Stromal cell of bone marrow (primary cell): Measurements from ENCODE around the gene HPCAL1.
A peak's percentile ranks its signal among the peaks of the same experiment; 100 is the strongest.

Experiments used
- DNase-seq: peaks from one replicate; pipeline ENCODE4 v3.0.0-alpha.2; 2012; ENCODE audit warnings: low read depth

HPCAL1 gene

GRCh38 chr2:10324095-10324832 is 21.6 kb downstream of the HPCAL1 start:
- peak; percentile 50 for DNase-seq

- no peak for DNase-seq
These were observed 22.8 kb downstream of the HPCAL1 start for GRCh38 chr2:10325278-10326145.

GRCh38 chr2:10326151-10326616 is 23.5 kb downstream of the HPCAL1 start:
- DNase-seq = no peak

- DNase-seq = no peak
These were observed 24.2 kb downstream of the HPCAL1 start for GRCh38 chr2:10326707-10327594.

- no peak for DNase-seq
These were observed 25.4 kb downstream of the HPCAL1 start for GRCh38 chr2:10327896-10328669.

- no peak for DNase-seq
These were observed 26.2 kb downstream of the HPCAL1 start for GRCh38 chr2:10328670-10329579.

- no peak for DNase-seq
These were observed 26.8 kb downstream of the HPCAL1 start for GRCh38 chr2:10329580-10329879.

- DNase-seq = peak; percentile 28
These were observed 27.4 kb downstream of the HPCAL1 start for GRCh38 chr2:10329880-10330699.

GRCh38 chr2:10330700-10331026 is 28.0 kb downstream of the HPCAL1 start:
- no peak for DNase-seq

- DNase-seq = peak; percentile 10
These were observed 28.5 kb downstream of the HPCAL1 start for GRCh38 chr2:10331027-10331701.

GRCh38 chr2:10331702-10332401 is 29.1 kb downstream of the HPCAL1 start:
- no peak for DNase-seq

- DNase-seq = no peak
These were observed 29.9 kb downstream of the HPCAL1 start for GRCh38 chr2:10332402-10333246.

- no peak for DNase-seq
These were observed 30.5 kb downstream of the HPCAL1 start for GRCh38 chr2:10333247-10333613.

- DNase-seq = no peak
These were observed 31.3 kb downstream of the HPCAL1 start for GRCh38 chr2:10333966-10334365.

GRCh38 chr2:10335046-10335840 is 32.5 kb downstream of the HPCAL1 start:
- DNase-seq = no peak

- DNase-seq = no peak
These were observed 33.6 kb downstream of the HPCAL1 start for GRCh38 chr2:10336283-10336682.
